Measurements from ENCODE around the gene C5AR1. TPM values are rescaled to one million over a fixed set of nuclear protein-coding genes. Genes with fewer than 3 reads are reported as not detected.

C5AR1 gene
- total RNA-seq, 4 donors from 2014 or later, result 8.5 to 90.8 (median 22.0) TPM

- TF ChIP-seq CTCF (IDR thresholded peaks at IDR 0.05; ENCODE audit: low read depth), result no peak
Measured at GRCh38 chr19:47315125-47315821, 5.6 kb downstream of the C5AR1 start.

GRCh38 chr19:47316513-47316912 lies 6.9 kb downstream of the C5AR1 start:
- no peak for TF ChIP-seq CTCF (IDR thresholded peaks at IDR 0.05; ENCODE audit: low read depth)

- no peak for TF ChIP-seq CTCF (IDR thresholded peaks at IDR 0.05; ENCODE audit: low read depth)
Measured at GRCh38 chr19:47319923-47320871, 10.5 kb downstream of the C5AR1 start.

- no peak for TF ChIP-seq CTCF (IDR thresholded peaks at IDR 0.05; ENCODE audit: low read depth)
Measured at GRCh38 chr19:47321630-47322029, 12.0 kb downstream of the C5AR1 start.

GRCh38 chr19:47322058-47322457 lies 12.4 kb downstream of the C5AR1 start:
- no peak for TF ChIP-seq CTCF (IDR thresholded peaks at IDR 0.05; ENCODE audit: low read depth)

GRCh38 chr19:47323409-47323808 lies 13.7 kb downstream of the C5AR1 start:
- TF ChIP-seq CTCF (IDR thresholded peaks at IDR 0.05; ENCODE audit: low read depth), result no peak

GRCh38 chr19:47323872-47324271 lies 14.2 kb downstream of the C5AR1 start:
- TF ChIP-seq CTCF (IDR thresholded peaks at IDR 0.05; ENCODE audit: low read depth), result no peak

Data from subcutaneous adipose tissue (tissue), 4 donors.